HepG2 (cell line): ENCODE measurements around the gene TMEM107. TPM values are rescaled to one million over a fixed set of nuclear protein-coding genes. Genes with fewer than 3 reads are reported as not detected.

ENCODE experiments used
- AGO2 ChIP-seq: fragments of 200-400 bp; formaldehyde crosslinking; optimal IDR thresholded peaks from 2 replicates; pipeline ENCODE3; 2017; ENCODE audit warnings: mild to moderate bottlenecking, low read depth, low read length, moderate library complexity
- ESRRA ChIP-seq: sonication (generic); formaldehyde crosslinking; IDR thresholded peaks from 2 replicates; pipeline ENCODE4 v1.5.1; 2020; ENCODE audit warnings: mild to moderate bottlenecking, low read depth, missing genetic modification reagents
- FOXA3 ChIP-seq: IDR thresholded peaks from 2 replicates; pipeline ENCODE4 v1.6.1; 2016; ENCODE audit warnings: missing genetic modification reagents, missing compliant biosample characterization
- HOXA3 ChIP-seq: sonication (generic); formaldehyde crosslinking; IDR thresholded peaks from 2 replicates; pipeline ENCODE4 v1.5.0; 2020; ENCODE audit warnings: missing genetic modification reagents
- KAT2B ChIP-seq: fragments of 150-350 bp; IDR thresholded peaks from 2 replicates; pipeline ENCODE4 v1.6.1; 2014; ENCODE audit warnings: low read depth, low read length, borderline replicate concordance
- KDM4B ChIP-seq: sonication (generic); formaldehyde crosslinking; IDR thresholded peaks from 2 replicates; pipeline ENCODE4 v1.4.0; 2020; ENCODE audit warnings: missing genetic modification reagents
- KDM5A ChIP-seq: fragments of 200-600 bp; sonication (generic); IDR thresholded peaks from 2 replicates; pipeline ENCODE4 v1.7.0; 2018; ENCODE audit warnings: antibody characterized with exemption, mild to moderate bottlenecking, low read length, borderline replicate concordance
- MED13 ChIP-seq: sonication (generic); formaldehyde crosslinking; IDR thresholded peaks from 2 replicates; pipeline ENCODE4 v1.5.0; 2020; ENCODE audit warnings: missing genetic modification reagents
- REXO4 ChIP-seq: sonication (generic); formaldehyde crosslinking; IDR thresholded peaks from 2 replicates; pipeline ENCODE4 v1.8.0; 2022; ENCODE audit warnings: missing genetic modification reagents, mild to moderate bottlenecking, borderline replicate concordance
- RFX1 ChIP-seq: fragments of 450-650 bp; IDR thresholded peaks from 2 replicates; pipeline ENCODE4 v1.6.1; 2017
- SIX4 ChIP-seq: sonication (generic); formaldehyde crosslinking; IDR thresholded peaks from 2 replicates; pipeline ENCODE4 v1.4.0; 2020; ENCODE audit warnings: missing genetic modification reagents
- SP5 ChIP-seq: IDR thresholded peaks from 2 replicates; pipeline ENCODE4 v1.6.1; 2016; ENCODE audit warnings: low read depth, borderline replicate concordance
- SPEN ChIP-seq: sonication (generic); formaldehyde crosslinking; IDR thresholded peaks from 2 replicates; pipeline ENCODE4 v1.5.1; 2020; ENCODE audit warnings: low read depth, mild to moderate bottlenecking, missing genetic modification reagents
- ZFP36L2 ChIP-seq: sonication (generic); formaldehyde crosslinking; IDR thresholded peaks from 2 replicates; pipeline ENCODE4 v1.4.0; 2020; ENCODE audit warnings: missing genetic modification reagents
- ZNF451 ChIP-seq: sonication (generic); formaldehyde crosslinking; IDR thresholded peaks from 2 replicates; pipeline ENCODE4 v1.5.0; 2020; ENCODE audit warnings: mild to moderate bottlenecking, missing genetic modification reagents
- ZNF652 ChIP-seq: IDR thresholded peaks from 2 replicates; pipeline ENCODE4 v1.6.1; 2016; ENCODE audit warnings: low read depth, borderline replicate concordance
- ZSCAN21 ChIP-seq: sonication (generic); formaldehyde crosslinking; IDR thresholded peaks from 2 replicates; pipeline ENCODE4 v1.8.0; 2022; ENCODE audit warnings: mild to moderate bottlenecking, missing genetic modification reagents, moderate library complexity, borderline replicate concordance
- polyA plus RNA-seq, 8 experiments: library from polyadenylated mRNA; depleted of rRNA in 3 of 8; stranded (reverse) in 7 of 8; unstranded in 1 of 8; fragments of >200 nt; fragmentation: Illumina TruSeq in 4 of 8; extraction: Trizol in 4 of 8; gene quantifications; 2 replicates each; pipeline versions ENCODE4 v1.2.1 to v1.2.3, GENCODE V29; 2011 to 2016; ENCODE audit warnings: low read depth in 4 of 8, missing spikeins in 1 of 8, mixed read lengths in 1 of 8; ENCODE audit not compliant: insufficient read depth in 1 of 8
- total RNA-seq, 5 experiments: library from RNA; depleted of rRNA; stranded (reverse); fragments of >200 nt; fragmentation: Illumina TruSeq; extraction: Trizol; gene quantifications; 2 replicates each; pipeline ENCODE4 v1.2.3, GENCODE V29; 2016; ENCODE audit warnings: low read depth in 1 of 5
- TF ChIP-seq, protein P1 (sequence below): IDR thresholded peaks from 2 replicates; pipeline ENCODE4 v1.6.1; 2016; ENCODE audit warnings: missing genetic modification reagents, missing compliant biosample characterization
- TF ChIP-seq, protein P2 (sequence below): sonication (generic); formaldehyde crosslinking; IDR thresholded peaks from 2 replicates; pipeline ENCODE4 v1.5.1; 2020; ENCODE audit warnings: mild to moderate bottlenecking, missing genetic modification reagents, borderline replicate concordance
- TF ChIP-seq, protein P3 (sequence below): sonication (generic); formaldehyde crosslinking; IDR thresholded peaks from 2 replicates; pipeline ENCODE4 v1.5.1; 2020; ENCODE audit warnings: mild to moderate bottlenecking, moderate library complexity, missing genetic modification reagents
- TF ChIP-seq, protein P4 (sequence below): sonication (generic); formaldehyde crosslinking; conservative IDR thresholded peaks from 2 replicates; pipeline ENCODE4 v1.8.0; 2022; ENCODE audit warnings: missing genetic modification reagents

The TMEM107 gene
- total and polyA plus RNA-seq, 2 of the 13 experiments (the other 11 are each of a cell fraction or from before 2014, with no cell fraction given) = 7.2 to 15.3 TPM

DNA sequence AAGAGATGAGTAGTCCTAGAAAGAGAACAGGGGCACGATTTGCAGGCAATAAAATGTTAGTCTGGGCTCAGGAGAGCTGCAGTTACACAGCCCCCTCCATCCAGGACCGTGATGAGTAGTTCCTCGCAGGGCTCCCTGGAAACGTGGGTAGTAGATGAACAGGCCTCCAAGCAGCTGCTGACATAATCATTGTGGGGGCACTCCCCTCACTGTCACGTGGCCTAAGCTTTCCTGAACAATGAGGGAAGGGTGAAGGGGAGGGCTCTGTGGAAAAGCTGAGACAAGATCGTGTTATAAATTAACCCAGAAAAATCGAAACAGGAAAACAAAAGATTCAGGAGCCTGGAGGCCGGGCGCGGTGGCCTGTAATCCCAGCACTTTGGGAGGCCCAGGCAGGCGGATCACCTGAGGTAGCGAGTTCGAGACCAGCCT lies 22.6 kb downstream of the TMEM107 start (continued):
- TF ChIP-seq, protein P1, sequence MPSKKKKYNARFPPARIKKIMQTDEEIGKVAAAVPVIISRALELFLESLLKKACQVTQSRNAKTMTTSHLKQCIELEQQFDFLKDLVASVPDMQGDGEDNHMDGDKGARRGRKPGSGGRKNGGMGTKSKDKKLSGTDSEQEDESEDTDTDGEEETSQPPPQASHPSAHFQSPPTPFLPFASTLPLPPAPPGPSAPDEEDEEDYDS (CRISPR knock-in tag) = 0 out of 2 replicates have a peak, but pooled peaks have one; percentile 15
- no peak for TF ChIP-seq KAT2B
- no peak for TF ChIP-seq SIX4 (CRISPR knock-in tag)
- no peak for TF ChIP-seq SPEN (CRISPR knock-in tag)
- TF ChIP-seq, protein P2, sequence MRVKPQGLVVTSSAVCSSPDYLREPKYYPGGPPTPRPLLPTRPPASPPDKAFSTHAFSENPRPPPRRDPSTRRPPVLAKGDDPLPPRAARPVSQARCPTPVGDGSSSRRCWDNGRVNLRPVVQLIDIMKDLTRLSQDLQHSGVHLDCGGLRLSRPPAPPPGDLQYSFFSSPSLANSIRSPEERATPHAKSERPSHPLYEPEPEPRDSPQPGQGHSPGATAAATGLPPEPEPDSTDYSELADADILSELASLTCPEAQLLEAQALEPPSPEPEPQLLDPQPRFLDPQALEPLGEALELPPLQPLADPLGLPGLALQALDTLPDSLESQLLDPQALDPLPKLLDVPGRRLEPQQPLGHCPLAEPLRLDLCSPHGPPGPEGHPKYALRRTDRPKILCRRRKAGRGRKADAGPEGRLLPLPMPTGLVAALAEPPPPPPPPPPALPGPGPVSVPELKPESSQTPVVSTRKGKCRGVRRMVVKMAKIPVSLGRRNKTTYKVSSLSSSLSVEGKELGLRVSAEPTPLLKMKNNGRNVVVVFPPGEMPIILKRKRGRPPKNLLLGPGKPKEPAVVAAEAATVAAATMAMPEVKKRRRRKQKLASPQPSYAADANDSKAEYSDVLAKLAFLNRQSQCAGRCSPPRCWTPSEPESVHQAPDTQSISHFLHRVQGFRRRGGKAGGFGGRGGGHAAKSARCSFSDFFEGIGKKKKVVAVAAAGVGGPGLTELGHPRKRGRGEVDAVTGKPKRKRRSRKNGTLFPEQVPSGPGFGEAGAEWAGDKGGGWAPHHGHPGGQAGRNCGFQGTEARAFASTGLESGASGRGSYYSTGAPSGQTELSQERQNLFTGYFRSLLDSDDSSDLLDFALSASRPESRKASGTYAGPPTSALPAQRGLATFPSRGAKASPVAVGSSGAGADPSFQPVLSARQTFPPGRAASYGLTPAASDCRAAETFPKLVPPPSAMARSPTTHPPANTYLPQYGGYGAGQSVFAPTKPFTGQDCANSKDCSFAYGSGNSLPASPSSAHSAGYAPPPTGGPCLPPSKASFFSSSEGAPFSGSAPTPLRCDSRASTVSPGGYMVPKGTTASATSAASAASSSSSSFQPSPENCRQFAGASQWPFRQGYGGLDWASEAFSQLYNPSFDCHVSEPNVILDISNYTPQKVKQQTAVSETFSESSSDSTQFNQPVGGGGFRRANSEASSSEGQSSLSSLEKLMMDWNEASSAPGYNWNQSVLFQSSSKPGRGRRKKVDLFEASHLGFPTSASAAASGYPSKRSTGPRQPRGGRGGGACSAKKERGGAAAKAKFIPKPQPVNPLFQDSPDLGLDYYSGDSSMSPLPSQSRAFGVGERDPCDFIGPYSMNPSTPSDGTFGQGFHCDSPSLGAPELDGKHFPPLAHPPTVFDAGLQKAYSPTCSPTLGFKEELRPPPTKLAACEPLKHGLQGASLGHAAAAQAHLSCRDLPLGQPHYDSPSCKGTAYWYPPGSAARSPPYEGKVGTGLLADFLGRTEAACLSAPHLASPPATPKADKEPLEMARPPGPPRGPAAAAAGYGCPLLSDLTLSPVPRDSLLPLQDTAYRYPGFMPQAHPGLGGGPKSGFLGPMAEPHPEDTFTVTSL (CRISPR knock-in tag) = no peak
- no peak for TF ChIP-seq ZFP36L2 (CRISPR knock-in tag)
- TF ChIP-seq REXO4 (CRISPR knock-in tag) = no peak
- no peak for TF ChIP-seq KDM5A
- TF ChIP-seq KDM4B (CRISPR knock-in tag) = no peak
- TF ChIP-seq SP5 (CRISPR knock-in tag) = peak; percentile 70; the same call in 1 of the 2 replicates
- TF ChIP-seq ZSCAN21 (CRISPR knock-in tag) = no peak
- no peak for TF ChIP-seq RFX1
- TF ChIP-seq FOXA3 (CRISPR knock-in tag) = peak; percentile 30; the same call in 1 of the 2 replicates
- peak; percentile 30; the same call in 1 of the 2 replicates for TF ChIP-seq HOXA3 (CRISPR knock-in tag)
- TF ChIP-seq, protein P3, sequence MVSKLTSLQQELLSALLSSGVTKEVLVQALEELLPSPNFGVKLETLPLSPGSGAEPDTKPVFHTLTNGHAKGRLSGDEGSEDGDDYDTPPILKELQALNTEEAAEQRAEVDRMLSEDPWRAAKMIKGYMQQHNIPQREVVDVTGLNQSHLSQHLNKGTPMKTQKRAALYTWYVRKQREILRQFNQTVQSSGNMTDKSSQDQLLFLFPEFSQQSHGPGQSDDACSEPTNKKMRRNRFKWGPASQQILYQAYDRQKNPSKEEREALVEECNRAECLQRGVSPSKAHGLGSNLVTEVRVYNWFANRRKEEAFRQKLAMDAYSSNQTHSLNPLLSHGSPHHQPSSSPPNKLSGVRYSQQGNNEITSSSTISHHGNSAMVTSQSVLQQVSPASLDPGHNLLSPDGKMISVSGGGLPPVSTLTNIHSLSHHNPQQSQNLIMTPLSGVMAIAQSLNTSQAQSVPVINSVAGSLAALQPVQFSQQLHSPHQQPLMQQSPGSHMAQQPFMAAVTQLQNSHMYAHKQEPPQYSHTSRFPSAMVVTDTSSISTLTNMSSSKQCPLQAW (CRISPR knock-in tag) = peak; percentile 90
- no peak for TF ChIP-seq ZNF652 (CRISPR knock-in tag)
- no peak for TF ChIP-seq AGO2
- TF ChIP-seq ZNF451 (CRISPR knock-in tag) = no peak
- no peak for TF ChIP-seq MED13 (CRISPR knock-in tag)
- no peak for TF ChIP-seq ESRRA (CRISPR knock-in tag)
- TF ChIP-seq, protein P4, sequence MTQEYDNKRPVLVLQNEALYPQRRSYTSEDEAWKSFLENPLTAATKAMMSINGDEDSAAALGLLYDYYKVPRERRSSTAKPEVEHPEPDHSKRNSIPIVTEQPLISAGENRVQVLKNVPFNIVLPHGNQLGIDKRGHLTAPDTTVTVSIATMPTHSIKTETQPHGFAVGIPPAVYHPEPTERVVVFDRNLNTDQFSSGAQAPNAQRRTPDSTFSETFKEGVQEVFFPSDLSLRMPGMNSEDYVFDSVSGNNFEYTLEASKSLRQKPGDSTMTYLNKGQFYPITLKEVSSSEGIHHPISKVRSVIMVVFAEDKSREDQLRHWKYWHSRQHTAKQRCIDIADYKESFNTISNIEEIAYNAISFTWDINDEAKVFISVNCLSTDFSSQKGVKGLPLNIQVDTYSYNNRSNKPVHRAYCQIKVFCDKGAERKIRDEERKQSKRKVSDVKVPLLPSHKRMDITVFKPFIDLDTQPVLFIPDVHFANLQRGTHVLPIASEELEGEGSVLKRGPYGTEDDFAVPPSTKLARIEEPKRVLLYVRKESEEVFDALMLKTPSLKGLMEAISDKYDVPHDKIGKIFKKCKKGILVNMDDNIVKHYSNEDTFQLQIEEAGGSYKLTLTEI = no peak
